Measurements from ENCODE around the gene IGLL1. TPM values are rescaled to one million over a fixed set of nuclear protein-coding genes. Genes with fewer than 3 reads are reported as not detected.
"Not testable (repeated sequence)": the region's sequence is repeated elsewhere in the genome, so short reads cannot be mapped to it uniquely, and the experiment has no call there.

The IGLL1 gene
- total and polyA plus RNA-seq, 3 donors from 2014 or later = 6.9 to 36.9 (median 24.6) TPM

DNA sequence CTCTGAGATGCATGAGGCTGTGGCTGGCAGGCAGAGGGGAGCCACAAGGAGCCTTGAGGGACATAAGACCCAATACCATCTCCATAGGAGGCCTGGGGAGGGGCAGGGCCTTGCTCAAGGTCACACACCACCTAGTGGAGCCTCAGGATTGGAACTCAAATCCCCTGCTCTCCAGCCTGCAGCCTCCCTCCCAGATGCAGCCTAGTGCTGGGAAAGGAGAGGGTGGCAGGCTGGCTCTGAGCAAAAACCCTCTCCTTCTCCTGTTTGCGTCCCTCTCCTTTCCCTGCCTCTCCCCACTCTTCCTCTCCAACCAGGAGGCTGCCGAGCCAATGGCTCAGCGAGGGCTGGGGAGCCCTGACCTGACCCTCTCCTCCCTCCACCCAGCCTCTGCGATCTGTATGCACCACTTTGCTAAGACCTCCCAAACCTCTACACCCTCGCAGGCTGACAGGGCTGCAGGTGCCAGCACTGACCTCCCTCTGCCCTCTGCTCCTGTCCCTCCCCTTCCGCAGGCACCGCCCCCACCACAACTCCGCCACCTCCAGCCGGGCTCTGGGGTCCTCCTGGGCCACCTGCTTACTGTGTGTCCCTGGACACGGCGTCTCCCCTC, 14.7 kb downstream of the IGLL1 start:
- no peaks in the 10 kb centered on the region for H3K9me3 ChIP-seq
- DNase-seq = no peak
- H3K27ac ChIP-seq = no peak overlapping the region
- intact Hi-C loops (cut with DNase I; ENCODE audit: low total_unique reads) = no loop called here
- TF ChIP-seq, protein P1, sequence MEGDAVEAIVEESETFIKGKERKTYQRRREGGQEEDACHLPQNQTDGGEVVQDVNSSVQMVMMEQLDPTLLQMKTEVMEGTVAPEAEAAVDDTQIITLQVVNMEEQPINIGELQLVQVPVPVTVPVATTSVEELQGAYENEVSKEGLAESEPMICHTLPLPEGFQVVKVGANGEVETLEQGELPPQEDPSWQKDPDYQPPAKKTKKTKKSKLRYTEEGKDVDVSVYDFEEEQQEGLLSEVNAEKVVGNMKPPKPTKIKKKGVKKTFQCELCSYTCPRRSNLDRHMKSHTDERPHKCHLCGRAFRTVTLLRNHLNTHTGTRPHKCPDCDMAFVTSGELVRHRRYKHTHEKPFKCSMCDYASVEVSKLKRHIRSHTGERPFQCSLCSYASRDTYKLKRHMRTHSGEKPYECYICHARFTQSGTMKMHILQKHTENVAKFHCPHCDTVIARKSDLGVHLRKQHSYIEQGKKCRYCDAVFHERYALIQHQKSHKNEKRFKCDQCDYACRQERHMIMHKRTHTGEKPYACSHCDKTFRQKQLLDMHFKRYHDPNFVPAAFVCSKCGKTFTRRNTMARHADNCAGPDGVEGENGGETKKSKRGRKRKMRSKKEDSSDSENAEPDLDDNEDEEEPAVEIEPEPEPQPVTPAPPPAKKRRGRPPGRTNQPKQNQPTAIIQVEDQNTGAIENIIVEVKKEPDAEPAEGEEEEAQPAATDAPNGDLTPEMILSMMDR (IDR thresholded peaks at IDR 0.05) = no peak
- TF ChIP-seq POLR2A (IDR thresholded peaks at IDR 0.05) = no peak
- H3K27me3 ChIP-seq = no peaks in the 10 kb centered on the region
- H3K36me3 ChIP-seq (ENCODE audit: low read depth, missing control alignments) = no peaks in the 10 kb centered on the region
- WGBS, 2 donors = 2 to 10% methylated on average over 8 to 11 of the region's 11 CpGs
- H3K4me3 ChIP-seq = peak overlapping the region; percentile 48 to 63
- peaks cover 21% of the 10 kb centered on the region for H3K4me1 ChIP-seq

DNA sequence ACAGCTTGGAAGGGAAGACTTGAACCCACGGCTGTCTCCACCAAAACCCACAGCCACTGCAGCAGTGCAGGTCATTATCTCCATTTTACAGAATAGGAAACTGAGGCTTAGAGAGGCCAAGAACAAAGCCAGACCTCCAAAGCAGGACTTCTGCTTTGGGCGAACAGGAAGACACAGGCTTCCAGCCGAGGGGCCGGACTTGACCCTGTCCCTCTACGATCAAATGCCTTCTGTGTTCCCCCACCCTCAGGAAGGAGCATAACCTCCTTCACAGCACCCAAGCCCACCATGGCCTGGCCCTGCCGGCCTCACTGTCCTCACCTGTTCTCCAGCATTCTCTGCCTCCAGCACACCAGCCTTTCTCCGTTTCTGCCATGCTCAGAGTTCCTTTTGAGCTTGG, 15.8 kb downstream of the IGLL1 start:
- no peak for TF ChIP-seq POLR2A (IDR thresholded peaks at IDR 0.05)
- TF ChIP-seq, protein P1 (IDR thresholded peaks at IDR 0.05) = no peak
- no peak for DNase-seq
- H3K4me1 ChIP-seq = peaks cover 21% of the 10 kb centered on the region
- no peak overlapping the region for H3K27ac ChIP-seq
- no peaks in the 10 kb centered on the region for H3K9me3 ChIP-seq
- H3K36me3 ChIP-seq (ENCODE audit: low read depth, missing control alignments) = no peaks in the 10 kb centered on the region
- WGBS, 2 donors = 94 to 96% methylated on average over 7 of the region's 7 CpGs
- intact Hi-C loops (cut with DNase I; ENCODE audit: low total_unique reads) = no loop called here
- H3K27me3 ChIP-seq = no peaks in the 10 kb centered on the region
- no peak overlapping the region for H3K4me3 ChIP-seq

DNA sequence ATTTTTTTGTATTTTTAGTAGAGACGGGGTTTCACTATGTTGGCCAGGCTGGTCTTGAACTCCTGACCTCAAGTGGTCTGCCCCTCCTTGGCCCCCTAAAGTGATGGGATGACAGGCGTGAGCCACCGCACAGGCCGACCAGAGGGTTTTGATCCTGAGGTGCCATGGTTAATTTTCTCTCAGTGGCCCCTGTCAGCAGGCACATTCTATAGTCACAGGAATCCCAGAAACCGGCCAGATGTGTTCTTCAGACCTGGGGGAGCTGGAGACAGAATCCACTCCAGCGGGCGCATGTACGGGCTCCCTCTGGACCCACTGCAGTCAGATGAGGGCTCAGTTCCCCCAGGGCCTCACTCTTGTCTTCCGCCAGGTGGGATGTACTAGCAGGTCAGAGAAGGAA, 17.0 kb downstream of the IGLL1 start:
- intact Hi-C loops (cut with DNase I; ENCODE audit: low total_unique reads) = no loop called here
- no peak for DNase-seq
- Histone ChIP-seq H3K4me3 (no peak overlapping the region), H3K27ac (no peak overlapping the region), H3K4me1 (peaks cover 21% of the 10 kb centered on the region), H3K36me3 (ENCODE audit: low read depth, missing control alignments) (no peaks in the 10 kb centered on the region), H3K9me3 (no peaks in the 10 kb centered on the region), H3K27me3 (no peaks in the 10 kb centered on the region)
- WGBS, 2 donors = 92 to 93% methylated on average over 9 of the region's 9 CpGs
- TF ChIP-seq POLR2A (IDR thresholded peaks at IDR 0.05) = no peak
- TF ChIP-seq, protein P1 (IDR thresholded peaks at IDR 0.05) = no peak

DNA sequence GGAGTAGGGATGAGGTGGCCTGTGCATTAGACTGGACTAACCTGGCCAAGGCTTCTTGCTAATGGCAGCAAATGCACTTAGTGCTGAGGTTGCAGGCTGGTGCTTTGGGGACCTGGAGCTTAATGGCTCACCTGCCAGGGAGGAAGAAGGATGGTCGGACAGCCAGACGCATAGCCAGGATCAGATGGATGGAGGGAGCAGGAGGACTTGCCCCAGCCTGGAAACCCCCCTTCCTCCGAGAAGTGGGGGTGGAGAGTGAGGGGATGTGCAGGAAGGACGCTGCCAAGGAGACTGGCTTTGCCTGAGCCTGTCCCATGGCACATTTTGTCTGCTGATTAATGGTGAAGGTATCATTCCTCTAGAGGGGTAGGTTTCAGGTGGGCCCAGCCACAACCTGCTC, 17.9 kb downstream of the IGLL1 start:
- intact Hi-C loops (cut with DNase I; ENCODE audit: low total_unique reads) = no loop called here
- no peak for TF ChIP-seq POLR2A (IDR thresholded peaks at IDR 0.05)
- TF ChIP-seq, protein P1 (IDR thresholded peaks at IDR 0.05) = no peak
- Histone ChIP-seq H3K27me3 (no peaks in the 10 kb centered on the region), H3K27ac (no peak overlapping the region), H3K36me3 (ENCODE audit: low read depth, missing control alignments) (no peaks in the 10 kb centered on the region), H3K4me1 (peaks cover 16% of the 10 kb centered on the region), H3K4me3 (no peak overlapping the region), H3K9me3 (no peaks in the 10 kb centered on the region)
- no peak for DNase-seq
- WGBS, 2 donors = 94 to 96% methylated on average over 4 of the region's 4 CpGs

DNA sequence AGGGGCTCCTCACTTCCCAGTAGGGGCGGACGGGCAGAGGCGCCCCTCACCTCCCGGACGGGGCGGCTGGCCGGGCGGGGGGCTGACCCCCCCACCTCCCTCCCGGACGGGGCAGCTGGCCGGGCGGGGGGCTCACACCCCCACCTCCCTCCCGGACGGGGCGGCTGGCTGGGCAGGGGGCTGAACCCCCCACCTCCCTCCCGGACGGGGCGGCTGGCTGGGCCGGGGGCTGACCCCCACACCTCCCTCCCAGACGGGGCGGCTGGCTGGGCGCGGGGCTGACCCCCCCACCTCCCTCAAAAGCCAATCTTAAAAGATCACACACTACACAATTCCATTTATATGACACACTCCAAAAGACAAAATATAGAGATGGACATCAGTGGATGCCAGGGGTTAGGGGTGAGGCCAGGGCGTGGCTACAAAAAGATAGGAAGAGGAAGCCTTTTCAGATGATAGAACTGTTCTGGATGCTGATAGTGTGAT, 19.0 kb downstream of the IGLL1 start:
- WGBS, 2 donors = 82 to 92% methylated on average over 3 to 13 of the region's 24 CpGs
- intact Hi-C loops (cut with DNase I; ENCODE audit: low total_unique reads); H3K4me3 ChIP-seq; H3K27ac ChIP-seq; H3K36me3 ChIP-seq (ENCODE audit: low read depth, missing control alignments); H3K4me1 ChIP-seq; H3K9me3 ChIP-seq; H3K27me3 ChIP-seq; DNase-seq: not testable (repeated sequence)

DNA sequence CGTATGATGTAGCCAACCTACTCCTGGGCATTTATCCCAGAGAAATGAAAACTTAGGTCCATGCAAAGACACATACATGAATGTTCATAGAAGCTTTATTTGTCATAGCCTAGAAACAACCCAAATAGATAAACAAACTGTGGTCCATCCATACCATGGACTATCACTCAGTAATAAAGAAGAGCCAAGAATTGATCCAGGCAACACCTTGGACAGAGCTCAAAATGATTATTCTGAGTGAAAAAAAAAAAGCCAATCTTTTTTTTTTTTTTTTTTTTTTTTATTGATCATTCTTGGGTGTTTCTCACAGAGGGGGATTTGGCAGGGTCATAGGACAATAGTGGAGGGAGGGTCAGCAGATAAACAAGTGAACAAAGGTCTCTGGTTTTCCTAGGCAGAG, 19.9 kb downstream of the IGLL1 start:
- H3K4me1 ChIP-seq; DNase-seq; H3K27ac ChIP-seq; intact Hi-C loops (cut with DNase I; ENCODE audit: low total_unique reads); H3K36me3 ChIP-seq (ENCODE audit: low read depth, missing control alignments); H3K27me3 ChIP-seq; H3K9me3 ChIP-seq; H3K4me3 ChIP-seq: not testable (repeated sequence)
- 40 to 61% methylated on average over 1 of the region's 1 CpG for WGBS, 2 donors

Data from testis (tissue), 3 donors.